Endometrial microvascular endothelial cells (primary cell): ENCODE measurements around the gene RNF10. TPM values are rescaled to one million over a fixed set of nuclear protein-coding genes. Genes with fewer than 3 reads are reported as not detected.
"Not testable (repeated sequence)": the region's sequence is repeated elsewhere in the genome, so short reads cannot be mapped to it uniquely, and the experiment has no call there.

ENCODE experiments used
- in situ Hi-C: cut with HindIII; loops from 2 replicates; pipeline ENCODE4 v1.10.0; 2017; ENCODE audit warnings: low sequenced_read_pairs, low pct_unique_long_range_greater_than_20kb; ENCODE audit errors: inconsistent ontology term
- total RNA-seq: library from RNA; depleted of rRNA; stranded (reverse); fragments of >200 nt; gene quantifications from one replicate; pipeline ENCODE4 v1.2.3, GENCODE V29; 2015; ENCODE audit errors: inconsistent ontology term

RNF10 gene
- total RNA-seq, 1 donor from 2014 or later: 119 TPM

DNA sequence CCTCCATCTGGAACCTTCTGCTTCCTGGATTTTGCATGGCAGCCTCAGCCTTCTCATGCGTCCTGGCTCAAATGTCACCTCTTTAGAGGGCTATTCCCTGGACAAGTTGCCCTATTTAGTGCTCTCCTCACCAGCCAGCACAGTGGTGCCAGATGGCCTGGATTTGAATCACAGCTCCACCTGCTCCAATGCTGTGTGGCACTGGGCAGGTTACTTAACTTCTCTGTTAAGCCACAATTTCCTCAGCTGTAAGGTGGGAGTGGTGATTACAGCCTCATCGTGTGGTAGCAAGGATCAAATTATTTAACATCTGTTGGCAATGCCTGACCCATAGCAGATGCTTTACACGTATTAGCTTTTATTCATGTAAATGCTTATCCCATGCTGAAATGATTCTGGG is 63.7 kb downstream of the RNF10 start:
- in situ Hi-C loops: no loop called here

DNA sequence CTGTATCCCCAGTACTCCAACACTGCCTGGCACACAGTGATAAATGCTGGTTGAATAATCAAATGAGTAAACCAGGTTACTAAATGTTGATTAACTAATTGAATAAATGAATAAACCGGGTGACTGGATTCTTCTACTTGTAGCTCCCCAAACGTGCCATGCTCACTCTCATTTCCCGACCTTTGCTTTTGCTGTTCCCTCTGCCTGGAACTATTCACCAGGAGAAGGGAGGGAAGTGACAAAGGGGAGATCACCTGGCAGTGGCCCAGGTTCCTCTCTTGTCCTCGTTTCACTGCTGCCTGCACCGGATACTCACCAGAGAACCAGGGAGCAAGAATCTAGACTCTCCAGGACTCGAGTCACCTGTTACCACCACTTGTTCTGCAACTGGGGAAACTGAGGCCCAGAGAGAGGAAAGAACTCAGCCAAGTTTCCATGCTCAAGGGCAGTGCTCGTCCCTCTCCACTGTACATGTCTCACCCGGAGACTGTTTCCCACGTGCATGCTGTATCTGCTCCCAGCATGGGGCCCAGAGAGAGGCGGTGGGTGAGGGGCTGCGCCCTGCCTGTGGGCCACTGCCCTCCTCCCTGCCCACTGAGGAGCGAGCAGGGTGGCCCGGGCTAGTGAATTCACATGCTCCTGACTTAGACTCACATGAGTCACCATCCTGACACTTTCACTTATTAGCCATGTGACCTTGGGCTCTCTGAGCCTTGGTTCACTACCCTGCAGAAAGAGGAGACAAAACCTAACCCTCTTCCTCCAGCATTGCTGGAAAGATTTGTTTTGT is 64.7 kb downstream of the RNF10 start:
- in situ Hi-C loops: no loop called here

DNA sequence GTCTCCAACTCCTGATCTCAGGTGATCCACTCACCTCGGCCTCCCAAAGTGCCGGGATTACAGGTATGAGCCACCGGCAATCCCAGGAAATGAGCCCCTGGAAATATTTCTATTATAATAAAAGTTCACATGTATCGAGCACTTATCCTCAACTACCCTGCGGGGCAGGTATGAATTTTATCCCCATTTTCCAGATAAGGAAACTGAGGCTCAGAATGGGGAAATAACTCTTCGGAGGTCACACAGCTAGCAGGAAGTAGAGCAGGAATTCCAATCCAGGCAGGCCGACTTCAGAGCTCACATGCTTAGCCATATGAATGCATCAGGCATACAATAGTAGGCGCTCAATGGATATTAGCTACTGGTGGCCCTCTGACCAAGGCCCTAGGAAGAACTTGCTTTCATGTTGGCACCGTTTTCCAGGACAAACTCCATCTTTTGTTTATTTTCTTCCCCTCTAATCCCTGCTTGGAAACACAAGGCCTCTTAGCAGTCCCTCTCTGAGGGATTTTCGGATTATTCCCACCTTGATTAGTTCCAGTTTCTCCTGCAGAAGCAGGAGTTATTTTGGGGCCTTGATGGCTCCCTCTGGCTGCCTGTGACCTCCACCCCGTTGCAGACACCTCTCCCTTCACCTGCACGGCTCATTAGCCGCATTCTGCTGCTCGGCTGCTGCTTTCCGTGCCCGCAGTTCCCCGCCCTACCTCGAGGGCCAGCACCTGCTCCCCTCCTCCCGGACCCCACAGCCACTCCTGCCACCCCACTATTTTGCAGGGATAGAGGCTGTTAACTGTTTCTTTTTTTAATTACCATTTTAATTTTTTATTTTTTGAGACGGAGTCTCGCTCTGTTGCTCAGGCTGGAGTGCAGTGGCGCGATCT is 65.8 kb downstream of the RNF10 start:
- in situ Hi-C loops: no loop called here

DNA sequence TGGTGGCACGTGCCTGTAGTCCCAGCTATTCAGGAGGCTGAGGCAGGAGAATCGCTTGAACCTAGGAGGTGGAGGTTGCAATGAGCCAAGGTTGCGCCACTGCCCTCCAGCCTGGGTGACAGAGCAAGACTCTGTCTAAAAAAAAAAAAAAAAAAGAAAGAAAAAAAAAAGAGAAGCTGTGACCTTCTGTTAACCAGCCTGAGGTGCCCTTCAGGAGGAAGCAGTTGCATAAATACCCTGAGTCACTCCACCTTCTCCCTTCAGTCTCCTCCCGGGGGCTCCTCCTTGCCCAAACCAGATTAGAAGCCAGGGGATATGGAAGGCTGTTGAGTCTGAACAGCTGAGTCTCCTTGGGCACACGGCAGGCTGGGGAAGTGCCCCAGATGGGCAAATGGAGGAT is 68.3 kb downstream of the RNF10 start:
- in situ Hi-C loops: not testable (repeated sequence)

DNA sequence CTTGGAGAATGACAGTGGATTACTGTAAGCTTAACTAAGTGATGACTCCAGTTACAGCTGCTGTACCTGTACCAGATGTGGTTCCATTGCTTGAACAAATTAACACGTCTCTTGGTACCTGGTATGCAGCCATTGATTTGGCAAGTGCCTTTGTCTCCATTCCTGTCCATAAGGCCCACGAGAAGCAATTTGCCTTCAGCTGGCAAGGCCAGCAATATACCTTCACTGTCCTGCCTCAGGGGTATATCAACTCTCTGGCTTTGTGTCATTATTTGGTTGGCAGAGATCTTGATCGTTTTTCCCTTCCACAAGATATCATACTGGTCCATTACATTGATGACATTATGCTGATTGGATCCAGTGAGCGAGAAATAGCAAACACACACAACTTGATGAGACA is 76.4 kb downstream of the RNF10 start:
- in situ Hi-C loops: no loop called here

DNA sequence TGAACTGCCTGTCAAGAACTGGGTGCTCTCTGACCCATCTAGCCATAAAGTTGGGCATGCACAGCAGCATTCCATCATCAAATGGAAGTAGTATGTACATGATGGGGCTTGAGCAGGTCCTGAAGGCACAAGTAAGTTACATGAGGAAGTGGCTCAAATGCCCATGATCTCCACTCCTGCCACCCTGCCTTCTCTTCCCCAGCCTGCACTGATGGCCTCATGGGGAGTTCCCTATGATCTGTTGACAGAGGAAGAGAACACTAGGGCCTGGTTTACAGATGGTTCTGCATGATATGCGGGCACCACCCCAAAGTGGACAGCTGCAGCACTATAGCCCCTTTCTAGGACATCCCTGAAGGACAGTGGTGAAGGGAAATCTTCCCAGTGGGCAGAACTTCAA is 77.4 kb downstream of the RNF10 start:
- in situ Hi-C loops: not testable (repeated sequence)

DNA sequence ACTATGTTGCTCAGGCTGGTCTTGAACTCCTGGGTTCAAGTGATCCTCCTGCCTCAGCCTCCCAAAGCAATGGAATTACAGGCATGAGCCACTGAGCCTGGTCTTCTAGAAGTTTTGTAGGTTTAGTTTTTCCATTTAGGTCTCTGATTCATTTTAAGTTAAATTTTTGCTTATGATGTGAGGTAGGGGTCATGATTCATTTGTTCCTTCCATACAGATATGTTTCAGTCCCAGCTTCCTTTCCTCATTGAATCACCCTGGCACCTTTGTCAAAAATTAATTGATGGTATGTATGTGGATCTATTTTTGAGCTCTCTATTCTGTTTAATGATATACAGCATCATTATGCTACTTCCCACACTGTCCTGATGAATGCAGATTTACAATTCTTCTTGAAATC is 80.7 kb downstream of the RNF10 start:
- in situ Hi-C loops: no loop called here

DNA sequence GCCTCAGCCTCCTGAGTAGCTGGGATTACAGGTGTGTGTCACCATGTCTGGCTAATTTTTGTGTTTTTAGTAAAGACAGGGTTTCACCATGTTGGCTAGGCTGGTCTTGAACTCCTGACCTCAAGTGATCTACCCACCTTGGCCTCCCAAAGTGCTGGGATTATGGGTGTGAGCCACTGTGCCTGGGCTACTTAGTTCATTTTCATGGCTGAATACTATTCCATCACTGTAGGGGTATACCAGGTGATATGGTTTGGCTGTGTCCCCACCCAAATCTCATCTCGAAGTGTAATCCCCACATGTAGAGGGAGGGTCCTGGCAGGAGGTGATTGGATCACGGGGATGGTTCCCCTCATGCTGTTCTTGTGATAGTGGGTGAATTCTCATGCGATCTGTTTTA is 83.0 kb downstream of the RNF10 start:
- in situ Hi-C loops: not testable (repeated sequence)

DNA sequence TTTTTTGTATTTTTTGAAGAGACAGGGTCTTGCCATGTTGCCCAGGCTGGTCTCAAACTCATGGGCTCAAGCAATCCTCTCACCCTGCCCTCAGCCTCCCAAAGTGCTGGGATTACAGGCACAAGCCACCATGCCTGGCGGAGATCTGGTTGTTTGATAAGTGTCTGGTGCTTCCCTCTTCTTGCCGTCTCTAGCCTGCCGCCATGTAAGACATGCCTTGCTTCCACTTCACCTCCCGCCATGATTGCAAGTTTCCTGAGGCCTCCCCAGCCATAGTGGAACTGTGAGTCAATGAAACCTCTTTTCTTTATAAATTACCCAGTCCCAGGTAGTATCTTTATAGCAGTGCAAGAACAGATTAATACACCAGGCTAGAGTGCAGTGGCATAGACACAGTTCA is 83.6 kb downstream of the RNF10 start:
- in situ Hi-C loops: not testable (repeated sequence)

DNA sequence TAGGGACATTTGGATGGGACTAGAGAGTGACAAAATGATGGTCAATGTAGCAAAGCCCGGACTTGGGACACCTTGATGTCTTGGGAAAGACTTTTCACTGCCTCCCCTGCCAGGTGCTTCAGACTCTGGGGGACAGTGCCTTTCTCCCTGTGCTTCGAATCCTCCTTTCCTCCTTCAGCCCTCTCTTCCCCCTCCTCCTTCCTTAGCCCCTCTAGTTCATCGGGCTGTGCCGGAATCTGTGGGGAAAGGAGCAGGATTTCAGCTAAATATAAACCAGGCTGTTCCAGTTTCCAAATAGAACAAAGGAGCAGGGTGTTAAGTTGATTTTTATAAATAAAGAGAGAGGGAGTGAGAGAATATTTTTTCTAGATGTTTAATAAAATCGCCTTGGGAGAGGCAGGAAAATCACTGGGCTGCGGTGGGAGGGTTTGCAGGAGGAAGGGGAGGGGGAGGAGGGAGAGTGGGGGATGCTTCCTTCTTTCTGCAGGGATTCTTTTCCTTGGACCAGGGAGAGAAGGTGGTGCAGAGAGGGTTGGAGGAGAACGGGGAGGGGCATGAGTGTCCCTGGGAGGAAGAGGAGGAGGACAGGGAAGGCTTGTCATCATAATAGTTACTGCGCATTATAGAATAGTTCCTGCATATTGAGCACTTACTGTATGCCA is 84.9 kb downstream of the RNF10 start:
- in situ Hi-C loops: no loop called here

DNA sequence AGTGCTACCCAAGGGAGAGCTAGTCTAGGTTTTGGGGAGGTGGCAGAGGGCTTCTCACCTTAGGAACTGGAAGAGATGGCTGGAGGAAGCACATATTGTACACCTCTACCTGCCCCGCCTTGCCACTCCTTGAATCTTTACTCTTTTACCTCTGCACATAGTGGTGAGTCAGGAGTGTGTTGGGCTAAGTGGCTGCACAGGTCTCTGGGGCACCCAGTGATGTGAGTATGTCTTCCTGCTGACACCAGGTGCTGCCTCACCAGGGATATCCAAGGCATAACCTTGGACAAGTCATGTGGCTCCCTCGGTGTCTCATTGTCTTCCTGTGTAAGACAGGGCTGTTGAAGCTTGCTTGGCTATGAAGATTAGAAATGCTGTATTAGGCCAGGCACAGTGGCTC is 86.5 kb downstream of the RNF10 start:
- in situ Hi-C loops: no loop called here

DNA sequence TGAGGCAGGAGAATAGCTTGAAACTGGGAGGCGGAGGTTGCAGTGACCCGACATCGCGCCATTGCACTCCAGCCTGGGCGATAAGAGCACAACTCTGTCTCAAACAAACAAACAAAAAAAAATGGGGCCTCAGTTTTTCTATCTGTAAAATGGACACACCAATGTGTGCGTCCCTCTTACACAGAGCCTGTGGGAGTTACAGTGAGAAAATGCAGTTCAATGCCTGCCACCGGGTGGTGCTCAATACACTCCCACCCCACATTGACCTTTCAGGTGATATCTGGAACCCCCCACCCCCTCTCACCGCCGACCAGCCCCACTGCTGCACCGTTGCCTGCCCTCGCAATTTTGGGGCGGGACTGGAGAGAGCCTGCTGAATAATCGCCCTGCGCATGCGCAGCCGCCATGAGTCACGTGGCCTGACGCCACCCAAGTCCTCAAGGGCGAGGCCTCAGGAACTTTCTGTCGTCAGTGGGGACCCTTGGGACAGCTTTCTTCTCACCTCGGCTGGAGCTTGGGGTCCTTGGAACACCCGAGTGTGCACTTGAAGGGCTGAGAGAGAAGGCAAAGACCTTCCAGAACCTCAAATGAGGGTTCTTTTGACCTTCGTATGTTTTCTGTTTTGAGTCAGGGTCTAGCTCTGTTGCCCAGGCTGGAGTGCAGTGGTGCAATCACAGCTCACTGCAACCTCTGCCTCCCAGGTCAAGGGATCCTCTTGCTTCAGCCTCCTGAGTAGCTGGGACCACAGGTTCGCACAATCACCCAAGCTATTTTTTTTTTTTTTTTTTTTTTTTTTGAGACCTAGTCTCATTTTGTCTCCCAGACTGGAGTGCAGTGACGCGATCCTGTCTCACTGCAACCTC is 91.6 kb downstream of the RNF10 start:
- in situ Hi-C loops: no loop called here

Other genes with a start within 250 kb of the RNF10 start
- gene RNU4-2, start 242.5 kb upstream of the RNF10 start, total RNA-seq: not detected
- gene RNU4-1, start 241.1 kb upstream of the RNF10 start, total RNA-seq: not detected
- 5.2 TPM for gene SIRT4, start 232.0 kb upstream of the RNF10 start, total RNA-seq
- gene PLA2G1B, start 206.6 kb upstream of the RNF10 start, total RNA-seq: not detected
- not detected for gene MSI1, start 165.2 kb upstream of the RNF10 start, total RNA-seq
- gene COX6A1, start 96.2 kb upstream of the RNF10 start, total RNA-seq: 571 TPM
- 91.2 TPM for gene TRIAP1, start 88.0 kb upstream of the RNF10 start, total RNA-seq
- gene GATC, start 87.9 kb upstream of the RNF10 start, total RNA-seq: 23.8 TPM
- 90.3 TPM for gene SRSF9, start 64.6 kb upstream of the RNF10 start, total RNA-seq
- 504 TPM for gene DYNLL1, start 38.2 kb upstream of the RNF10 start, total RNA-seq
- 28.8 TPM for gene COQ5, start 5.2 kb upstream of the RNF10 start, total RNA-seq
- gene POP5, start 47.0 kb downstream of the RNF10 start, total RNA-seq: 51.4 TPM
- not detected for gene CABP1, start 106.3 kb downstream of the RNF10 start, total RNA-seq
- 91.8 TPM for gene MLEC, start 152.8 kb downstream of the RNF10 start, total RNA-seq
- 25.8 TPM for gene UNC119B, start 176.1 kb downstream of the RNF10 start, total RNA-seq
- gene ACADS, start 191.5 kb downstream of the RNF10 start, total RNA-seq: 29.7 TPM